Right cardiac atrium (tissue), 5 donors: ENCODE measurements around the gene PALB2. TPM values are rescaled to one million over a fixed set of nuclear protein-coding genes. Genes with fewer than 3 reads are reported as not detected.

Source experiments
- ATAC-seq, 2 donors: fragments of 200-7000 bp; cut with Tn5 transposase; one replicate each; pipeline versions ENCODE4 v1.8.0 to v1.9.1; 2020; ENCODE audit warnings: moderate library complexity in 2 of 2, mild to moderate bottlenecking in 1 of 2
- DNase-seq, 3 donors: peaks; one replicate each; pipeline ENCODE4 v3.0.0-alpha.2; 2020
- H3K27ac ChIP-seq: one replicate; pipeline ENCODE4 v1.5.1; 2013; ENCODE audit warnings: mild to moderate bottlenecking, low read length, control low read depth, moderate library complexity
- H3K27me3 ChIP-seq: one replicate; pipeline ENCODE4 v1.6.1; 2013; ENCODE audit not compliant: control insufficient read depth, insufficient read depth
- H3K4me1 ChIP-seq: one replicate; pipeline ENCODE4 v1.6.1; 2013; ENCODE audit warnings: low read length; ENCODE audit not compliant: control insufficient read depth, insufficient read depth
- H3K4me3 ChIP-seq: one replicate; pipeline ENCODE4 v1.5.1; 2013; ENCODE audit warnings: low read length, control low read depth
- H3K9me3 ChIP-seq: one replicate; pipeline ENCODE4 v1.6.1; 2013; ENCODE audit warnings: low read length; ENCODE audit not compliant: control insufficient read depth
- WGBS: extraction: QIAGEN DNeasy Blood & Tissue Kit; methylation state at CpG from one replicate; pipeline ENCODE4 v1.1.7; 2013; 5-methylcytosine and 5-hydroxymethylcytosine counted together
- intact Hi-C, 4 donors: fragments of 100-400 bp; cut with DNase I; formaldehyde crosslinking; loops; one replicate each; pipeline versions ENCODE4 v1.11.0 to v1.14.0; 2022 to 2023
- polyA plus RNA-seq: library from polyadenylated mRNA; stranded (reverse); fragments of 200-250 nt; gene quantifications from one replicate; pipeline ENCODE4 v1.2.3, GENCODE V29; 2013
- total RNA-seq, 4 donors: library from RNA; stranded (reverse); fragmentation: NEBNext Ultra II Directional; extraction: Animal tissue kit (Norgen Biotek cat#: 25700); gene quantifications; one replicate each; pipeline ENCODE4 v1.2.1, GENCODE V29; 2021
- donor health status: healthy with polysubstance abuse.
- donor health status: DM: no; HTN: yes; CAD: no.
- donor health status: DM: no; HTN: no; CAD: no.
- donor health status: DM: no; HTN: yes; CAD: no; lungs with severe emphysema.
- donor health status: DM: yes; HTN: yes; CAD: no.

Gene PALB2
- total and polyA plus RNA-seq, 5 donors = 4.1 to 6.8 (median 5.7) TPM

GRCh38 chr16:23579371-23579770 lies 61.7 kb downstream of the PALB2 start:
- no peak for DNase-seq
- 98% methylated on average over 4 of the region's 4 CpGs for WGBS
- H3K27ac ChIP-seq = no peak overlapping the region
- peaks cover 4% of the 10 kb centered on the region for H3K4me1 ChIP-seq
- H3K27me3 ChIP-seq = no peaks in the 10 kb centered on the region
- intact Hi-C loops = no loop called here
- no peak for ATAC-seq
- H3K4me3 ChIP-seq = no peak overlapping the region
- no peaks in the 10 kb centered on the region for H3K9me3 ChIP-seq

- H3K4me3 ChIP-seq = no peak overlapping the region
- peaks cover 4% of the 10 kb centered on the region for H3K4me1 ChIP-seq
- DNase-seq (no peak), ATAC-seq (no peak)
- intact Hi-C loops = no loop called here
- H3K9me3 ChIP-seq = no peaks in the 10 kb centered on the region
- no peaks in the 10 kb centered on the region for H3K27me3 ChIP-seq
- 47% methylated on average over 5 of the region's 5 CpGs for WGBS
- no peak overlapping the region for H3K27ac ChIP-seq
Observed at GRCh38 chr16:23578101-23578830, 62.8 kb downstream of the PALB2 start.

- WGBS = 90% methylated on average over 2 of the region's 2 CpGs
- no peak for DNase-seq
- intact Hi-C loops = no loop called here
- no peaks in the 10 kb centered on the region for H3K9me3 ChIP-seq
- H3K27ac ChIP-seq = no peak overlapping the region
- peaks cover 4% of the 10 kb centered on the region for H3K4me1 ChIP-seq
- no peaks in the 10 kb centered on the region for H3K27me3 ChIP-seq
- ATAC-seq = no peak
- H3K4me3 ChIP-seq = no peak overlapping the region
Observed at GRCh38 chr16:23577493-23577892, 63.6 kb downstream of the PALB2 start.

GRCh38 chr16:23575834-23576233 lies 65.3 kb downstream of the PALB2 start:
- H3K4me1 ChIP-seq = peaks cover 4% of the 10 kb centered on the region
- 85% methylated on average over 3 of the region's 3 CpGs for WGBS
- intact Hi-C loops = no loop called here
- no peak for DNase-seq
- no peak overlapping the region for H3K4me3 ChIP-seq
- ATAC-seq = no peak
- no peak overlapping the region for H3K27ac ChIP-seq
- no peaks in the 10 kb centered on the region for H3K27me3 ChIP-seq
- no peaks in the 10 kb centered on the region for H3K9me3 ChIP-seq

- Histone ChIP-seq H3K27ac (no peak overlapping the region), H3K9me3 (no peaks in the 10 kb centered on the region), H3K27me3 (no peaks in the 10 kb centered on the region), H3K4me1 (peaks cover 4% of the 10 kb centered on the region), H3K4me3 (no peak overlapping the region)
- WGBS = 81% methylated on average over 5 of the region's 5 CpGs
- DNase-seq (no peak), ATAC-seq (no peak)
- intact Hi-C loops = no loop called here
Observed at GRCh38 chr16:23573817-23574216, 67.3 kb downstream of the PALB2 start.

GRCh38 chr16:23572394-23572793 lies 68.7 kb downstream of the PALB2 start:
- Histone ChIP-seq H3K9me3 (no peaks in the 10 kb centered on the region), H3K27me3 (no peaks in the 10 kb centered on the region), H3K4me1 (no peaks in the 10 kb centered on the region), H3K27ac (no peak overlapping the region), H3K4me3 (no peak overlapping the region)
- 91% methylated on average over 9 of the region's 9 CpGs for WGBS
- intact Hi-C loops = no loop called here
- ATAC-seq = no peak
- no peak for DNase-seq

- H3K4me3 ChIP-seq = no peak overlapping the region
- H3K27me3 ChIP-seq = no peaks in the 10 kb centered on the region
- intact Hi-C loops = no loop called here
- H3K27ac ChIP-seq = no peak overlapping the region
- H3K4me1 ChIP-seq = no peaks in the 10 kb centered on the region
- H3K9me3 ChIP-seq = no peaks in the 10 kb centered on the region
- DNase-seq = no peak
- 94% methylated on average over 5 of the region's 5 CpGs for WGBS
- ATAC-seq = no peak
Observed at GRCh38 chr16:23571895-23572294, 69.2 kb downstream of the PALB2 start.

- peak in 1 of 3 donors; percentile 56 for DNase-seq
- no peak overlapping the region for H3K27ac ChIP-seq
- no peaks in the 10 kb centered on the region for H3K4me1 ChIP-seq
- intact Hi-C loops = no loop called here
- no peaks in the 10 kb centered on the region for H3K27me3 ChIP-seq
- WGBS = 73% methylated on average over 8 of the region's 8 CpGs
- H3K4me3 ChIP-seq = no peak overlapping the region
- ATAC-seq = no peak
- no peaks in the 10 kb centered on the region for H3K9me3 ChIP-seq
Observed at GRCh38 chr16:23570992-23571632, 70.0 kb downstream of the PALB2 start.

GRCh38 chr16:23567602-23568001 lies 73.5 kb downstream of the PALB2 start:
- H3K4me1 ChIP-seq = peaks cover 5% of the 10 kb centered on the region
- H3K27me3 ChIP-seq = no peaks in the 10 kb centered on the region
- ATAC-seq (no peak), DNase-seq (no peak)
- no peak overlapping the region for H3K4me3 ChIP-seq
- 85% methylated on average over 3 of the region's 3 CpGs for WGBS
- no peaks in the 10 kb centered on the region for H3K9me3 ChIP-seq
- no peak overlapping the region for H3K27ac ChIP-seq
- intact Hi-C loops = no loop called here

GRCh38 chr16:23566724-23567123 lies 74.4 kb downstream of the PALB2 start:
- Histone ChIP-seq H3K4me1 (peaks cover 5% of the 10 kb centered on the region), H3K4me3 (no peak overlapping the region), H3K9me3 (no peaks in the 10 kb centered on the region), H3K27me3 (no peaks in the 10 kb centered on the region), H3K27ac (no peak overlapping the region)
- WGBS = 94% methylated on average over 8 of the region's 8 CpGs
- intact Hi-C loops = no loop called here
- ATAC-seq = no peak
- no peak for DNase-seq

- H3K9me3 ChIP-seq = no peaks in the 10 kb centered on the region
- H3K4me1 ChIP-seq = peaks cover 5% of the 10 kb centered on the region
- intact Hi-C loops = no loop called here
- H3K27ac ChIP-seq = peak overlapping the region; percentile 91
- no peaks in the 10 kb centered on the region for H3K27me3 ChIP-seq
- H3K4me3 ChIP-seq = no peak overlapping the region
- peak; percentile 67 to 85 (median 81) for DNase-seq
- ATAC-seq = peak; percentile 71 to 75
- 63% methylated on average over 9 of the region's 9 CpGs for WGBS
Observed at GRCh38 chr16:23564575-23565363, 76.3 kb downstream of the PALB2 start.
